Right lobe of liver (tissue), 6 donors: ENCODE data around the gene ZBTB24. TPM values are rescaled to one million over a fixed set of nuclear protein-coding genes. Genes with fewer than 3 reads are reported as not detected.

Experiments used
- ATAC-seq, 4 donors: fragments of 200-7000 bp; cut with Tn5 transposase; one replicate each; pipeline ENCODE4 v1.9.1; 2020; ENCODE audit warnings: mild to moderate bottlenecking in 4 of 4, moderate library complexity in 4 of 4
- DNase-seq, 3 donors: peaks; one replicate each; pipeline ENCODE4 v3.0.0-alpha.2; 2020
- H3K27ac ChIP-seq, 3 donors: fragments of 200-600 bp; one replicate each; pipeline ENCODE4 v1.8.0; 2022
- H3K27me3 ChIP-seq, 2 donors: fragments of 200-600 bp; one replicate each; pipeline ENCODE4 v1.8.0; 2022
- H3K36me3 ChIP-seq, 4 donors: fragments of 200-600 bp; sonication (generic) in 1 of 4; one replicate each; pipeline versions ENCODE4 v1.5.1 to v1.8.0; 2017 to 2022; ENCODE audit warnings: control low read depth in 1 of 4
- H3K4me1 ChIP-seq, 4 donors: fragments of 200-600 bp; sonication (generic) in 1 of 4; one replicate each; pipeline versions ENCODE4 v1.5.1 to v1.8.0; 2017 to 2022; ENCODE audit warnings: control low read depth in 1 of 4
- H3K4me3 ChIP-seq, 3 donors: fragments of 200-600 bp; one replicate each; pipeline ENCODE4 v1.8.0; 2022
- H3K9me3 ChIP-seq, 4 donors: fragments of 200-600 bp; sonication (generic) in 1 of 4; one replicate each; pipeline versions ENCODE4 v1.5.1 to v1.8.0; 2017 to 2022; ENCODE audit warnings: control low read depth in 1 of 4
- CTCF ChIP-seq, 4 donors: fragments of 200-600 bp in 3 of 4; fragments of 450-650 bp in 1 of 4; IDR thresholded peaks; one replicate each; pipeline versions ENCODE4 v1.5.1 to v1.8.0; 2016 to 2022; ENCODE audit warnings: antibody characterized with exemption in 4 of 4, mild to moderate bottlenecking in 2 of 4
- POLR2A ChIP-seq: fragments of 450-650 bp; IDR thresholded peaks from one replicate; pipeline ENCODE4 v1.6.1; 2017; ENCODE audit warnings: antibody characterized with exemption, mild to moderate bottlenecking
- WGBS: methylation state at CpG from one replicate; pipeline ENCODE4 v1.1.6; 2018; ENCODE audit warnings: low coverage, low lambda C conversion rate; ENCODE audit not compliant: insufficient coverage; ENCODE audit errors: missing lambda C conversion rate; 5-methylcytosine and 5-hydroxymethylcytosine counted together
- intact Hi-C, 2 donors: fragments of 100-400 bp; cut with DNase I; formaldehyde crosslinking; loops; one replicate each; pipeline versions ENCODE4 v1.11.2 to v1.14.1; 2022
- total RNA-seq, 6 experiments: library from RNA; depleted of rRNA in 2 of 6; stranded (reverse); fragments of >200 nt in 2 of 6; fragmentation: NEBNext Ultra II Directional in 3 of 6; extraction: Animal tissue kit (Norgen Biotek cat#: 25700) in 3 of 6; gene quantifications; one replicate each; pipeline versions ENCODE4 v1.1.0 to v1.2.4, GENCODE V29; 2016 to 2023
- donor health status: DM: no; HTN: yes; CAD: no.
- donor health status: DM: no; HTN: no; CAD: no.
- donor health status: DM: no; HTN: no; CAD: no.
- donor health status: DM: no; HTN: yes; CAD: no.
- donor health status: DM: no; HTN: yes; CAD: no.

Gene ZBTB24
- total RNA-seq, 6 experiments from 2014 or later: 2.4 to 3.6 (median 2.7) TPM

GRCh38 chr6:109507490-109508072 is 24.6 kb upstream of the ZBTB24 start:
- intact Hi-C loops: no loop called here
- no peak for ATAC-seq
- no peaks in the 10 kb centered on the region for H3K36me3 ChIP-seq
- no peak for TF ChIP-seq POLR2A
- no peak for TF ChIP-seq CTCF (IDR thresholded peaks at IDR 0.05)
- H3K27ac ChIP-seq: no peak overlapping the region
- DNase-seq: no peak
- no peaks in the 10 kb centered on the region for H3K27me3 ChIP-seq
- H3K9me3 ChIP-seq: no peaks in the 10 kb centered on the region
- H3K4me1 ChIP-seq: peaks cover 0 to 9% (median 2%) of the 10 kb centered on the region in 4 donors
- 79% methylated on average over 4 of the region's 4 CpGs for WGBS
- no peak overlapping the region for H3K4me3 ChIP-seq

- intact Hi-C loops: no loop called here
- ATAC-seq (no peak), DNase-seq (no peak)
- TF ChIP-seq POLR2A: no peak
- no peak for TF ChIP-seq CTCF (IDR thresholded peaks at IDR 0.05)
- Histone ChIP-seq H3K36me3 (no peaks in the 10 kb centered on the region), H3K9me3 (no peaks in the 10 kb centered on the region), H3K4me3 (no peak overlapping the region), H3K4me1 (peaks cover 0 to 9% (median 2%) of the 10 kb centered on the region in 4 donors), H3K27ac (no peak overlapping the region), H3K27me3 (no peaks in the 10 kb centered on the region)
- 75% methylated on average over 2 of the region's 2 CpGs for WGBS
Measured at GRCh38 chr6:109506841-109507240, 23.8 kb upstream of the ZBTB24 start.

GRCh38 chr6:109506314-109506713 is 23.3 kb upstream of the ZBTB24 start:
- TF ChIP-seq CTCF (IDR thresholded peaks at IDR 0.05): no peak
- TF ChIP-seq POLR2A: no peak
- intact Hi-C loops: no loop called here
- Histone ChIP-seq H3K27ac (no peak overlapping the region), H3K27me3 (no peaks in the 10 kb centered on the region), H3K4me3 (no peak overlapping the region), H3K36me3 (no peaks in the 10 kb centered on the region), H3K4me1 (peaks cover 0 to 9% (median 2%) of the 10 kb centered on the region in 4 donors), H3K9me3 (no peaks in the 10 kb centered on the region)
- DNase-seq: no peak
- no peak for ATAC-seq
- 79% methylated on average over 2 of the region's 2 CpGs for WGBS

- Histone ChIP-seq H3K27ac (no peak overlapping the region), H3K36me3 (no peaks in the 10 kb centered on the region), H3K4me3 (no peak overlapping the region), H3K9me3 (no peaks in the 10 kb centered on the region), H3K27me3 (no peaks in the 10 kb centered on the region), H3K4me1 (peaks cover 0 to 9% (median 2%) of the 10 kb centered on the region in 4 donors)
- TF ChIP-seq POLR2A (no peak), CTCF (IDR thresholded peaks at IDR 0.05) (no peak)
- intact Hi-C loops: no loop called here
- peak; percentile 68 to 79 (median 78) for DNase-seq
- peak; percentile 97 to 99 (median 98) for ATAC-seq
- 32% methylated on average over 9 of the region's 10 CpGs for WGBS
Measured at GRCh38 chr6:109503327-109504224, 20.6 kb upstream of the ZBTB24 start.
